ENCODE results near the gene STH.

STH gene

DNA sequence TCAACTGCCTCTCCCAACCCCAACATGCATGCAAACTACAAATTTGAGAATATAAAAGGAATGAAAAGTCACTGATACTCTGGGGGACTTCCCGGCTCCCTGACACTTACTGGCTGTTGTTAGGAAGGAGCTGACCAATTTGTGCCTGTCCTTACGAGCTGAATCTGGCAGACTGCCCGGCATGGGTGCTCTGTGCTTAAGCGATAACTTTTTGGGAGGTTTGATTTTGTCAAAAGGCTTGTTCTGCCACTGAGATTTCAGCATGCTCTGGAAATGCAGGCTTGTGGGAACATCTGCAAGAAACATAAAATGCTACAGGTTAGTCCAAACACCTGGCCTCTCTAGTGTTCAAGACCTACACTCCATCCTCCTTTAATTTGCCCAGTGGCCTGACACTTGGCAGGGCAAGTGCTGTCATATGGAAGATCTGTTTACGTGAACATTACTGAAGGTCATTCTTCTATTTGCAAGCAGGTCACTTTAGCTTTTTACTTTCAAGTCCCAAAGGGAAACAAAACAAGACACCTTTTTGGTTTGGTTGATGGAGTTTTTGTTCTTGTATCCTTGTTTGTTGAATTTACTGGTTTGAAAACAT is 40.6 kb downstream of the STH start:
- TF ChIP-seq EZH2 (optimal IDR thresholded peaks at IDR 0.05; ENCODE audit: low read depth, low read length) (no peak), EZH2phosphoT487 (IDR thresholded peaks at IDR 0.05; ENCODE audit: low read length) (no peak)
- TF ChIP-seq, protein P1, sequence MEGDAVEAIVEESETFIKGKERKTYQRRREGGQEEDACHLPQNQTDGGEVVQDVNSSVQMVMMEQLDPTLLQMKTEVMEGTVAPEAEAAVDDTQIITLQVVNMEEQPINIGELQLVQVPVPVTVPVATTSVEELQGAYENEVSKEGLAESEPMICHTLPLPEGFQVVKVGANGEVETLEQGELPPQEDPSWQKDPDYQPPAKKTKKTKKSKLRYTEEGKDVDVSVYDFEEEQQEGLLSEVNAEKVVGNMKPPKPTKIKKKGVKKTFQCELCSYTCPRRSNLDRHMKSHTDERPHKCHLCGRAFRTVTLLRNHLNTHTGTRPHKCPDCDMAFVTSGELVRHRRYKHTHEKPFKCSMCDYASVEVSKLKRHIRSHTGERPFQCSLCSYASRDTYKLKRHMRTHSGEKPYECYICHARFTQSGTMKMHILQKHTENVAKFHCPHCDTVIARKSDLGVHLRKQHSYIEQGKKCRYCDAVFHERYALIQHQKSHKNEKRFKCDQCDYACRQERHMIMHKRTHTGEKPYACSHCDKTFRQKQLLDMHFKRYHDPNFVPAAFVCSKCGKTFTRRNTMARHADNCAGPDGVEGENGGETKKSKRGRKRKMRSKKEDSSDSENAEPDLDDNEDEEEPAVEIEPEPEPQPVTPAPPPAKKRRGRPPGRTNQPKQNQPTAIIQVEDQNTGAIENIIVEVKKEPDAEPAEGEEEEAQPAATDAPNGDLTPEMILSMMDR (IDR thresholded peaks at IDR 0.05; ENCODE audit: low read length), result no peak
- peaks cover 15% of the 10 kb centered on the region for H3F3A ChIP-seq (ENCODE audit: insufficient read depth, low read length)
- peaks cover 2% of the 10 kb centered on the region; the same call in 1 of the 2 replicates for H4K20me1 ChIP-seq (ENCODE audit: insufficient read depth, low read length)
- H2AFZ ChIP-seq (ENCODE audit: low read length), result no peak overlapping the region
- no peak overlapping the region for H3K4me3 ChIP-seq (ENCODE audit: low read length)
- H3K9me3 ChIP-seq (replicated peaks; ENCODE audit: insufficient read depth, low read length), result no peaks in the 10 kb centered on the region
- 0 out of 2 replicates have a peak, but pooled peaks cover 6% of the 10 kb centered on the region for H3K79me2 ChIP-seq (ENCODE audit: low read length)
- no peaks in the 10 kb centered on the region for H3K9me2 ChIP-seq (replicated peaks; ENCODE audit: insufficient read depth, low read length)
- H3K9ac ChIP-seq (ENCODE audit: low read length), result no peak overlapping the region
- no peaks in the 10 kb centered on the region for H3K36me3 ChIP-seq (replicated peaks; ENCODE audit: insufficient read depth, low read length)
- DNase-seq, result no peak
- no peaks in the 10 kb centered on the region for H3K27me3 ChIP-seq (replicated peaks; ENCODE audit: insufficient read depth, low read length)
- no peak overlapping the region for H3K4me2 ChIP-seq (ENCODE audit: low read depth, low read length)
- no peak overlapping the region for H3K27ac ChIP-seq (ENCODE audit: low read length)
- H3K4me1 ChIP-seq (ENCODE audit: low read length), result peaks cover 24% of the 10 kb centered on the region

DNA sequence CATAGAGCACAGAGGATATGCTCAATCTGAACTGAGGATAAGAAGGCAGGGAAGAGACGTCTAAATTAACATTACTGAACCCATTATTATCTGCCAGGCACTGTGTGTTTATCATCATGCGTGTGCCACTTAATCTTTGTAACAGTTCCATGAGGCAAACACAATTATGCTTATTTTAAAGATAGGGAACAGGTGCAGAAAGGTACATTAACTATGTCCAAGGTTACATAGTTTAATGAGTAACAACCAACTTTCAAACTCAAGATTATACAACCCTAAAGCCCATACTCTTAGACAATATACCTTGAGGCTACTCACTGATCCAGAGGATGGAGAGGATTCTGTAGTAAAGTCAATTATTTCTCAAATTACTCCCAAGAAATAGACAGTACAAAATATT is 43.2 kb downstream of the STH start:
- no peaks in the 10 kb centered on the region for H4K20me1 ChIP-seq (ENCODE audit: insufficient read depth, low read length)
- TF ChIP-seq EZH2phosphoT487 (IDR thresholded peaks at IDR 0.05; ENCODE audit: low read length), result no peak
- TF ChIP-seq, protein P1 (IDR thresholded peaks at IDR 0.05; ENCODE audit: low read length), result no peak
- TF ChIP-seq EZH2 (optimal IDR thresholded peaks at IDR 0.05; ENCODE audit: low read depth, low read length), result no peak
- H3K4me1 ChIP-seq (ENCODE audit: low read length), result no peaks in the 10 kb centered on the region; the same call in 1 of the 2 replicates
- no peaks in the 10 kb centered on the region for H3K9me3 ChIP-seq (replicated peaks; ENCODE audit: insufficient read depth, low read length)
- no peaks in the 10 kb centered on the region for H3K27me3 ChIP-seq (replicated peaks; ENCODE audit: insufficient read depth, low read length)
- no peaks in the 10 kb centered on the region for H3K9me2 ChIP-seq (replicated peaks; ENCODE audit: insufficient read depth, low read length)
- no peak overlapping the region for H3K4me3 ChIP-seq (ENCODE audit: low read length)
- H3K9ac ChIP-seq (ENCODE audit: low read length), result no peak overlapping the region
- no peak overlapping the region for H3K4me2 ChIP-seq (ENCODE audit: low read depth, low read length)
- DNase-seq, result no peak
- H3K27ac ChIP-seq (ENCODE audit: low read length), result no peak overlapping the region
- H3F3A ChIP-seq (ENCODE audit: insufficient read depth, low read length), result no peaks in the 10 kb centered on the region
- 0 out of 2 replicates have a peak, but pooled peaks cover 6% of the 10 kb centered on the region for H3K79me2 ChIP-seq (ENCODE audit: low read length)
- no peak overlapping the region for H2AFZ ChIP-seq (ENCODE audit: low read length)
- 0 out of 2 replicates have a peak, but pooled peaks cover 4% of the 10 kb centered on the region for H3K36me3 ChIP-seq (replicated peaks; ENCODE audit: insufficient read depth, low read length)

DNA sequence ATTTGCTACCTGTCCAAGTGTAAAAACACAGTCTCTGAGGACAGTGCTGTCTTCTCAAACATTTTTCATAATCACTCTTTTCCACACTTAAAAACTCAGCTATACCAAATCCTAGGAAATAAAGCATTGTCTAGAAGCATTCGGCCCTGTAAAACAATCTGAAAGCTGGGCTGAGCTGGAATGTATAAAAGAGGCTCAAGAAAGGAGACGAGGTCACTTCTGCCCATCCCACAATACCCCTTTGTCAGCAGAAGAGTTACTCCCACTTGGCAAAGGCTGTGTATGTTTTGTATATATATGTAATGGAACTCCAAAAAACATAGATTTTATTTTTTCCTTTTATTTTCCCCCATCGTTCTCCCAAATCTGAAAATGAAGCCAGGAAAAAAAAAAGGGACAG is 43.9 kb downstream of the STH start:
- H3K79me2 ChIP-seq (ENCODE audit: low read length), result 0 out of 2 replicates have a peak, but pooled peaks cover 6% of the 10 kb centered on the region
- H3K27me3 ChIP-seq (replicated peaks; ENCODE audit: insufficient read depth, low read length), result no peaks in the 10 kb centered on the region
- no peaks in the 10 kb centered on the region for H3K9me3 ChIP-seq (replicated peaks; ENCODE audit: insufficient read depth, low read length)
- H3K9ac ChIP-seq (ENCODE audit: low read length), result no peak overlapping the region
- no peak overlapping the region for H3K27ac ChIP-seq (ENCODE audit: low read length)
- H3K4me3 ChIP-seq (ENCODE audit: low read length), result no peak overlapping the region
- H4K20me1 ChIP-seq (ENCODE audit: insufficient read depth, low read length), result no peaks in the 10 kb centered on the region
- no peaks in the 10 kb centered on the region for H3F3A ChIP-seq (ENCODE audit: insufficient read depth, low read length)
- H3K9me2 ChIP-seq (replicated peaks; ENCODE audit: insufficient read depth, low read length), result no peaks in the 10 kb centered on the region
- 0 out of 2 replicates have a peak, but pooled peaks cover 4% of the 10 kb centered on the region for H3K36me3 ChIP-seq (replicated peaks; ENCODE audit: insufficient read depth, low read length)
- TF ChIP-seq, protein P1 (IDR thresholded peaks at IDR 0.05; ENCODE audit: low read length), result no peak
- TF ChIP-seq EZH2phosphoT487 (IDR thresholded peaks at IDR 0.05; ENCODE audit: low read length), result no peak
- TF ChIP-seq EZH2 (optimal IDR thresholded peaks at IDR 0.05; ENCODE audit: low read depth, low read length), result no peak
- H2AFZ ChIP-seq (ENCODE audit: low read length), result no peak overlapping the region
- H3K4me2 ChIP-seq (ENCODE audit: low read depth, low read length), result no peak overlapping the region
- no peak for DNase-seq
- H3K4me1 ChIP-seq (ENCODE audit: low read length), result no peaks in the 10 kb centered on the region
